Esophagus muscularis mucosa (tissue), 4 donors: ENCODE measurements around the gene UBE2E3.
"Not testable (repeated sequence)": the region's sequence is repeated elsewhere in the genome, so short reads cannot be mapped to it uniquely, and the experiment has no call there.

Source experiments
- EP300 ChIP-seq: sonication (generic); formaldehyde crosslinking; IDR thresholded peaks from one replicate; pipeline ENCODE4 v1.6.1; 2017; ENCODE audit warnings: antibody characterized with exemption
- POLR2A ChIP-seq: fragments of 450-650 bp; IDR thresholded peaks from one replicate; pipeline ENCODE4 v1.6.1; 2017; ENCODE audit warnings: antibody characterized with exemption, moderate library complexity, mild to moderate bottlenecking, low read depth
- TF ChIP-seq, protein P1 (sequence below), 3 experiments: fragments of 200-600 bp in 2 of 3; fragments of 450-650 bp in 1 of 3; sonication (generic) in 2 of 3; IDR thresholded peaks; one replicate each; pipeline ENCODE4 v1.5.1; 2017 to 2019; ENCODE audit warnings: antibody characterized with exemption in 3 of 3, mild to moderate bottlenecking in 2 of 3, moderate library complexity in 1 of 3

DNA sequence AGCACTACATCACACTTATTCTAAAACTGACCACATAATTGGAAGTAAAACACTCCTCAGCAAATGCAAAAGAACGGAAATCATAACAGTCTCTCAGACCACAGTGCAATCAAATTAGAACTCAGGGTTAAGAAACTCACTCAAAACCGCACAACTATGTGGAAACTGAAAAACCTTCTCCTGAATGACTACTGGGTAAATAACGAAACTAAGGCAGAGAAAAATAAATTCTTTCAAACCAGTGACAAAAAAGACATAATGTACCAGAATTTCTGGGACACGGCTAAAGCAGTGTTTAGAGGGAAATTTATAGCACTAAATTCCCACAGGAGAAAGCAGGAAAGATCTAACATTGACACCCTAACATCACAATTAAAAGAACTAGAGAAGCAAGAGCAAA is 111.5 kb downstream of the UBE2E3 start:
- TF ChIP-seq, protein P1, sequence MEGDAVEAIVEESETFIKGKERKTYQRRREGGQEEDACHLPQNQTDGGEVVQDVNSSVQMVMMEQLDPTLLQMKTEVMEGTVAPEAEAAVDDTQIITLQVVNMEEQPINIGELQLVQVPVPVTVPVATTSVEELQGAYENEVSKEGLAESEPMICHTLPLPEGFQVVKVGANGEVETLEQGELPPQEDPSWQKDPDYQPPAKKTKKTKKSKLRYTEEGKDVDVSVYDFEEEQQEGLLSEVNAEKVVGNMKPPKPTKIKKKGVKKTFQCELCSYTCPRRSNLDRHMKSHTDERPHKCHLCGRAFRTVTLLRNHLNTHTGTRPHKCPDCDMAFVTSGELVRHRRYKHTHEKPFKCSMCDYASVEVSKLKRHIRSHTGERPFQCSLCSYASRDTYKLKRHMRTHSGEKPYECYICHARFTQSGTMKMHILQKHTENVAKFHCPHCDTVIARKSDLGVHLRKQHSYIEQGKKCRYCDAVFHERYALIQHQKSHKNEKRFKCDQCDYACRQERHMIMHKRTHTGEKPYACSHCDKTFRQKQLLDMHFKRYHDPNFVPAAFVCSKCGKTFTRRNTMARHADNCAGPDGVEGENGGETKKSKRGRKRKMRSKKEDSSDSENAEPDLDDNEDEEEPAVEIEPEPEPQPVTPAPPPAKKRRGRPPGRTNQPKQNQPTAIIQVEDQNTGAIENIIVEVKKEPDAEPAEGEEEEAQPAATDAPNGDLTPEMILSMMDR (IDR thresholded peaks at IDR 0.05): not testable (repeated sequence)
- TF ChIP-seq EP300, POLR2A: not testable (repeated sequence)
